HEK293 (cell line): ENCODE data around the gene HYKK.

Experiments
- BCL6B ChIP-seq: fragments of 450-650 bp; formaldehyde crosslinking; IDR thresholded peaks from 2 replicates; pipeline ENCODE4 v1.5.1; 2017; ENCODE audit warnings: missing biosample characterization, missing genetic modification characterization
- CTCF ChIP-seq: fragments of 450-650 bp; formaldehyde crosslinking; IDR thresholded peaks from 2 replicates; pipeline ENCODE4 v1.5.1; 2016; ENCODE audit warnings: missing biosample characterization, missing genetic modification characterization
- KLF16 ChIP-seq: fragments of 450-650 bp; formaldehyde crosslinking; IDR thresholded peaks from 2 replicates; pipeline ENCODE4 v1.5.1; 2017; ENCODE audit warnings: missing biosample characterization, missing genetic modification characterization
- REST ChIP-seq: fragments of 450-650 bp; formaldehyde crosslinking; IDR thresholded peaks from 2 replicates; pipeline ENCODE4 v1.5.1; 2016; ENCODE audit warnings: missing biosample characterization, missing genetic modification characterization
- TCF7L2 ChIP-seq: IDR thresholded peaks from 2 replicates; pipeline ENCODE4 v1.6.1; 2011; ENCODE audit warnings: low read depth, mild to moderate bottlenecking, inconsistent platforms, low read length, moderate library complexity, borderline replicate concordance
- ZBTB48 ChIP-seq: fragments of 450-650 bp; formaldehyde crosslinking; IDR thresholded peaks from 2 replicates; pipeline ENCODE4 v1.5.1; 2016; ENCODE audit warnings: missing biosample characterization, missing genetic modification characterization
- ZNF132 ChIP-seq: fragments of 450-650 bp; formaldehyde crosslinking; IDR thresholded peaks from 2 replicates; pipeline ENCODE4 v1.5.1; 2017; ENCODE audit warnings: missing biosample characterization, missing genetic modification characterization, borderline replicate concordance
- ZNF274 ChIP-seq, 2 experiments: fragments of 200-500 bp in 1 of 2; fragments of 450-650 bp in 1 of 2; sonication (Bioruptor generic) in 1 of 2; formaldehyde crosslinking in 1 of 2; IDR thresholded peaks; 2 replicates each; pipeline versions ENCODE4 v1.5.1 to v1.6.1; 2014 to 2016; ENCODE audit warnings: borderline replicate concordance in 1 of 2, inconsistent platforms in 1 of 2, low read length in 1 of 2, missing biosample characterization in 1 of 2, missing genetic modification characterization in 1 of 2
- ZNF423 ChIP-seq: fragments of 450-650 bp; formaldehyde crosslinking; IDR thresholded peaks from 2 replicates; pipeline ENCODE4 v1.5.1; 2016; ENCODE audit warnings: missing biosample characterization, missing genetic modification characterization
- ZNF624 ChIP-seq: fragments of 450-650 bp; formaldehyde crosslinking; IDR thresholded peaks from 2 replicates; pipeline ENCODE4 v1.5.1; 2017; ENCODE audit warnings: missing biosample characterization, missing genetic modification characterization
- ZNF704 ChIP-seq: fragments of 450-650 bp; formaldehyde crosslinking; IDR thresholded peaks from 2 replicates; pipeline ENCODE4 v1.5.1; 2016; ENCODE audit warnings: missing biosample characterization, missing genetic modification characterization
- ZNF747 ChIP-seq: fragments of 450-650 bp; formaldehyde crosslinking; IDR thresholded peaks from 2 replicates; pipeline ENCODE4 v1.5.1; 2016; ENCODE audit warnings: missing biosample characterization, missing genetic modification characterization

GRCh38 chr15:78561490-78561889 lies 54.1 kb downstream of the HYKK start:
- TF ChIP-seq ZNF747 (tag by site-specific recombination) = no peak
- TF ChIP-seq CTCF (tag by site-specific recombination) = no peak
- no peak for TF ChIP-seq TCF7L2
- no peak for TF ChIP-seq REST
- no peak for TF ChIP-seq BCL6B (tag by site-specific recombination)
- TF ChIP-seq KLF16 (tag by site-specific recombination) = no peak
- no peak for TF ChIP-seq ZNF704 (tag by site-specific recombination)
- TF ChIP-seq ZNF423 (tag by site-specific recombination) = no peak
- TF ChIP-seq ZNF624 (tag by site-specific recombination) = no peak
- no peak for TF ChIP-seq ZNF132 (tag by site-specific recombination)
- TF ChIP-seq ZBTB48 (tag by site-specific recombination) = no peak
- no peak for TF ChIP-seq ZNF274 (IDR thresholded peaks at IDR 0.05; ENCODE audit: low read length)
- TF ChIP-seq ZNF274 (tag by site-specific recombination; IDR thresholded peaks at IDR 0.05; ENCODE audit: borderline replicate concordance) = no peak
